ENCODE results near the gene SGCG.
"Not testable (repeated sequence)": the region's sequence is repeated elsewhere in the genome, so short reads cannot be mapped to it uniquely, and the experiment has no call there.

The SGCG gene

GRCh38 chr13:23180711-23181110 is at the start of gene SGCG:
TSS of gene SGCG (plus strand) at chr13:23180979. CDS start at chr13:23203695, 22,716 bp downstream.
- TF ChIP-seq ZNF274 (IDR thresholded peaks at IDR 0.05; ENCODE audit: low read depth, low read length), result no peak
- H3K4me3 ChIP-seq (ENCODE audit: low read length), result no peak within 1 kb of the TSS

GRCh38 chr13:23134542-23134941 is 46.2 kb upstream of the SGCG start:
- H3K4me3 ChIP-seq (ENCODE audit: low read length), result no peak overlapping the region
- no peak for TF ChIP-seq ZNF274 (IDR thresholded peaks at IDR 0.05; ENCODE audit: low read depth, low read length)

GRCh38 chr13:23140492-23140891 is 40.3 kb upstream of the SGCG start:
- no peak for TF ChIP-seq ZNF274 (IDR thresholded peaks at IDR 0.05; ENCODE audit: low read depth, low read length)
- no peak overlapping the region for H3K4me3 ChIP-seq (ENCODE audit: low read length)

- no peak for TF ChIP-seq ZNF274 (IDR thresholded peaks at IDR 0.05; ENCODE audit: low read depth, low read length)
- H3K4me3 ChIP-seq (ENCODE audit: low read length), result no peak overlapping the region
Observed at GRCh38 chr13:23141964-23142363, 38.8 kb upstream of the SGCG start.

- H3K4me3 ChIP-seq (ENCODE audit: low read length), result not testable (repeated sequence)
Observed at GRCh38 chr13:23142607-23143006, 38.2 kb upstream of the SGCG start.

- H3K4me3 ChIP-seq (ENCODE audit: low read length), result no peak overlapping the region
- no peak for TF ChIP-seq ZNF274 (IDR thresholded peaks at IDR 0.05; ENCODE audit: low read depth, low read length)
Observed at GRCh38 chr13:23144431-23144830, 36.3 kb upstream of the SGCG start.

GRCh38 chr13:23146006-23146405 is 34.8 kb upstream of the SGCG start:
- no peak for TF ChIP-seq ZNF274 (IDR thresholded peaks at IDR 0.05; ENCODE audit: low read depth, low read length)
- H3K4me3 ChIP-seq (ENCODE audit: low read length), result no peak overlapping the region

GRCh38 chr13:23146811-23147625 is 33.8 kb upstream of the SGCG start:
- H3K4me3 ChIP-seq (ENCODE audit: low read length), result no peak overlapping the region
- TF ChIP-seq ZNF274 (IDR thresholded peaks at IDR 0.05; ENCODE audit: low read depth, low read length), result no peak

GRCh38 chr13:23147827-23148226 is 33.0 kb upstream of the SGCG start:
- H3K4me3 ChIP-seq (ENCODE audit: low read length), result no peak overlapping the region
- no peak for TF ChIP-seq ZNF274 (IDR thresholded peaks at IDR 0.05; ENCODE audit: low read depth, low read length)

GRCh38 chr13:23157781-23158180 is 23.0 kb upstream of the SGCG start:
- H3K4me3 ChIP-seq (ENCODE audit: low read length), result no peak overlapping the region
- no peak for TF ChIP-seq ZNF274 (IDR thresholded peaks at IDR 0.05; ENCODE audit: low read depth, low read length)

GRCh38 chr13:23159205-23159759 is 21.5 kb upstream of the SGCG start:
- no peak overlapping the region for H3K4me3 ChIP-seq (ENCODE audit: low read length)
- no peak for TF ChIP-seq ZNF274 (IDR thresholded peaks at IDR 0.05; ENCODE audit: low read depth, low read length)

- TF ChIP-seq ZNF274 (IDR thresholded peaks at IDR 0.05; ENCODE audit: low read depth, low read length), result no peak
- H3K4me3 ChIP-seq (ENCODE audit: low read length), result no peak overlapping the region
Observed at GRCh38 chr13:23159760-23160637, 20.8 kb upstream of the SGCG start.

GRCh38 chr13:23160638-23161480 is 19.9 kb upstream of the SGCG start:
- H3K4me3 ChIP-seq (ENCODE audit: low read length), result no peak overlapping the region
- no peak for TF ChIP-seq ZNF274 (IDR thresholded peaks at IDR 0.05; ENCODE audit: low read depth, low read length)

GRCh38 chr13:23161481-23161825 is 19.3 kb upstream of the SGCG start:
- no peak for TF ChIP-seq ZNF274 (IDR thresholded peaks at IDR 0.05; ENCODE audit: low read depth, low read length)
- H3K4me3 ChIP-seq (ENCODE audit: low read length), result no peak overlapping the region
